Esophagus muscularis mucosa (tissue), 4 donors: ENCODE data around the gene CXCL13.
"Not testable (repeated sequence)": the region's sequence is repeated elsewhere in the genome, so short reads cannot be mapped to it uniquely, and the experiment has no call there.

Experiments used
- EP300 ChIP-seq: sonication (generic); formaldehyde crosslinking; IDR thresholded peaks from one replicate; pipeline ENCODE4 v1.6.1; 2017; ENCODE audit warnings: antibody characterized with exemption
- POLR2A ChIP-seq: fragments of 450-650 bp; IDR thresholded peaks from one replicate; pipeline ENCODE4 v1.6.1; 2017; ENCODE audit warnings: antibody characterized with exemption, moderate library complexity, mild to moderate bottlenecking, low read depth
- POLR2AphosphoS5 ChIP-seq, 2 donors: sonication (generic); formaldehyde crosslinking; IDR thresholded peaks; one replicate each; pipeline ENCODE4 v1.6.1; 2017; ENCODE audit warnings: antibody characterized with exemption in 2 of 2
- TF ChIP-seq, protein P1 (sequence below), 3 experiments: fragments of 200-600 bp in 2 of 3; fragments of 450-650 bp in 1 of 3; sonication (generic) in 2 of 3; IDR thresholded peaks; one replicate each; pipeline ENCODE4 v1.5.1; 2017 to 2019; ENCODE audit warnings: antibody characterized with exemption in 3 of 3, mild to moderate bottlenecking in 2 of 3, moderate library complexity in 1 of 3

DNA sequence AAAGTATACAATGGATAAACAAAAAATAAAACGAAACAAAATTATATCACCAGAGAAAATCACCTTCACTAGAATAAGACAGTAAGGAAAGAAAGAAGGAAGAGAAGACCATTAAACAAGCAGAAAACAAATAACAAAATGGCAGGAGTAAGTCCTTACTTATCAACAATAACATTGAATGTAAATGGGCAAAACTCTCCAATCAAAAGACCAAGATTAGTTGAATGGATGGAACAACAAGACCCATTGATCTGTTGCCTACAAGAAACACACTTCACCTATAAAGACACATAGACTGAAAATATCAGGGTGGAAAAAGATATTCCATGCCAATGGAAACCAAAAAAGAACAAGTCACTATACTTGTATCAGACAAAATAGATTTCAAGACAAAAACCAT lies 38.4 kb downstream of the CXCL13 start:
- TF ChIP-seq, protein P1, sequence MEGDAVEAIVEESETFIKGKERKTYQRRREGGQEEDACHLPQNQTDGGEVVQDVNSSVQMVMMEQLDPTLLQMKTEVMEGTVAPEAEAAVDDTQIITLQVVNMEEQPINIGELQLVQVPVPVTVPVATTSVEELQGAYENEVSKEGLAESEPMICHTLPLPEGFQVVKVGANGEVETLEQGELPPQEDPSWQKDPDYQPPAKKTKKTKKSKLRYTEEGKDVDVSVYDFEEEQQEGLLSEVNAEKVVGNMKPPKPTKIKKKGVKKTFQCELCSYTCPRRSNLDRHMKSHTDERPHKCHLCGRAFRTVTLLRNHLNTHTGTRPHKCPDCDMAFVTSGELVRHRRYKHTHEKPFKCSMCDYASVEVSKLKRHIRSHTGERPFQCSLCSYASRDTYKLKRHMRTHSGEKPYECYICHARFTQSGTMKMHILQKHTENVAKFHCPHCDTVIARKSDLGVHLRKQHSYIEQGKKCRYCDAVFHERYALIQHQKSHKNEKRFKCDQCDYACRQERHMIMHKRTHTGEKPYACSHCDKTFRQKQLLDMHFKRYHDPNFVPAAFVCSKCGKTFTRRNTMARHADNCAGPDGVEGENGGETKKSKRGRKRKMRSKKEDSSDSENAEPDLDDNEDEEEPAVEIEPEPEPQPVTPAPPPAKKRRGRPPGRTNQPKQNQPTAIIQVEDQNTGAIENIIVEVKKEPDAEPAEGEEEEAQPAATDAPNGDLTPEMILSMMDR (IDR thresholded peaks at IDR 0.05): not testable (repeated sequence)
- TF ChIP-seq POLR2A; POLR2AphosphoS5 (IDR thresholded peaks at IDR 0.05); EP300: not testable (repeated sequence)
